GM12878 (cell line): ENCODE measurements around the gene PHYHIPL. TPM values are rescaled to one million over a fixed set of nuclear protein-coding genes. Genes with fewer than 3 reads are reported as not detected.

Source experiments
- ATAC-seq: fragments of 200-7000 bp; cut with Tn5 transposase; 3 replicates; pipeline ENCODE4 v1.9.1; 2020; ENCODE audit warnings: mild to moderate bottlenecking, moderate library complexity
- BruUV-seq: library from RNA; stranded (reverse); fragments of 400-500 nt; replicated peaks from 2 replicates; lab custom pipeline; 2021; lab: Mats Ljungman, UMichigan
- CTCF ChIA-PET: fragments of 300-600 bp; sonication (Branson Sonifier 250); formaldehyde crosslinking; extraction: SDS; loops from one replicate; lab custom pipeline; 2021; ENCODE audit warnings: inconsistent platforms; lab: Yijun Ruan, JAX
- POLR2A ChIA-PET: fragments of 350-600 bp; formaldehyde crosslinking; extraction: SDS; loops from one replicate; lab custom pipeline; 2021; ENCODE audit warnings: inconsistent platforms; lab: Charles Lee
- RAD21 ChIA-PET: fragments of 300-600 bp; sonication (Branson Sonifier 250); formaldehyde crosslinking; loops from one replicate; lab custom pipeline; 2023; ENCODE audit warnings: antibody characterized with exemption; ENCODE audit not compliant: unreplicated experiment; lab: Charles Lee
- SMC1A ChIA-PET: fragments of 300-600 bp; sonication (Branson Sonifier 250); formaldehyde crosslinking; loops from one replicate; lab custom pipeline; 2023; ENCODE audit not compliant: unreplicated experiment, uncharacterized antibody; lab: Charles Lee
- DNase-seq: peaks from one replicate; pipeline ENCODE4 v3.0.0-alpha.2; 2011; ENCODE audit warnings: low read depth, low spot score
- FAIRE-seq: peaks from 3 replicates; lab custom pipeline; 2011; peaks lifted over from hg19 to GRCh38; lab: Jason Lieb, UNC
- H2AFZ ChIP-seq: 2 replicates; pipeline ENCODE4 v1.6.0; 2011; ENCODE audit warnings: low read depth, low read length, control low read depth; ENCODE audit not compliant: control insufficient read depth
- H3K27ac ChIP-seq: 2 replicates; pipeline ENCODE4 v1.5.1; 2011; ENCODE audit warnings: control low read depth; ENCODE audit not compliant: control insufficient read depth, insufficient read depth
- H3K27me3 ChIP-seq, 2 experiments: replicated peaks in 1 of 2; 2 replicates each; pipeline versions ENCODE4 v1.6.0 to v1.6.1; 2011; ENCODE audit warnings: low read length in 1 of 2; ENCODE audit not compliant: control insufficient read depth in 2 of 2, insufficient read depth in 2 of 2
- H3K36me3 ChIP-seq, 2 experiments: 2 replicates each; pipeline ENCODE4 v1.5.1; 2011; ENCODE audit warnings: low read length in 1 of 2; ENCODE audit not compliant: control insufficient read depth in 2 of 2, insufficient read depth in 2 of 2
- H3K4me1 ChIP-seq: 2 replicates; pipeline ENCODE4 v1.6.1; 2011; ENCODE audit warnings: mild to moderate bottlenecking, low read length, moderate library complexity, mixed read lengths; ENCODE audit not compliant: control insufficient read depth, insufficient read depth
- H3K4me2 ChIP-seq: 2 replicates; pipeline ENCODE4 v1.6.0; 2011; ENCODE audit warnings: control low read depth; ENCODE audit not compliant: control insufficient read depth, insufficient read depth
- H3K4me3 ChIP-seq: fragments of 200-600 bp; sonication (generic); 2 replicates; pipeline ENCODE4 v1.5.1; 2016
- H3K79me2 ChIP-seq: 2 replicates; pipeline ENCODE4 v1.6.0; 2011; ENCODE audit warnings: low read length; ENCODE audit not compliant: control insufficient read depth, insufficient read depth
- H3K9ac ChIP-seq: 2 replicates; pipeline ENCODE4 v1.8.0; 2011; ENCODE audit warnings: low read length, control low read depth, mixed read lengths; ENCODE audit not compliant: control insufficient read depth, insufficient read depth
- H3K9me3 ChIP-seq: replicated peaks from 3 replicates; pipeline ENCODE4 v1.5.1; 2011; ENCODE audit warnings: mild to moderate bottlenecking, low read length; ENCODE audit not compliant: control insufficient read depth, insufficient read depth
- H4K20me1 ChIP-seq: 2 replicates; pipeline ENCODE4 v1.6.0; 2011; ENCODE audit not compliant: control insufficient read depth, insufficient read depth
- BCL11A ChIP-seq: IDR thresholded peaks from 2 replicates; pipeline ENCODE4 v1.6.1; 2011; ENCODE audit warnings: low read depth, low read length
- CBFB ChIP-seq: IDR thresholded peaks from 2 replicates; pipeline ENCODE4 v1.6.1; 2016; ENCODE audit warnings: antibody characterized with exemption, low read depth
- HDAC2 ChIP-seq: fragments of 200-600 bp; sonication (generic); IDR thresholded peaks from 2 replicates; pipeline ENCODE4 v1.6.1; 2017
- JUND ChIP-seq: IDR thresholded peaks from 2 replicates; pipeline ENCODE4 v1.6.1; 2012; ENCODE audit warnings: low read depth, mild to moderate bottlenecking, low read length, improper control_type of control experiment, moderate library complexity
- MTA2 ChIP-seq: fragments of 450-650 bp; IDR thresholded peaks from 2 replicates; pipeline ENCODE4 v1.6.1; 2016; ENCODE audit warnings: low read depth, mild to moderate bottlenecking, moderate library complexity
- MYB ChIP-seq: fragments of 150-350 bp; IDR thresholded peaks from 2 replicates; pipeline ENCODE4 v1.6.1; 2014; ENCODE audit warnings: mild to moderate bottlenecking, low read depth, low read length, borderline replicate concordance
- MYC ChIP-seq: IDR thresholded peaks from 2 replicates; pipeline ENCODE4 v1.6.1; 2011; ENCODE audit warnings: mild to moderate bottlenecking, low read length, moderate library complexity, inconsistent platforms; ENCODE audit not compliant: insufficient read depth, insufficient replicate concordance, insufficient read length, severe bottlenecking
- PML ChIP-seq: IDR thresholded peaks from 2 replicates; pipeline ENCODE4 v1.6.1; 2012; ENCODE audit warnings: low read length, inconsistent platforms
- RAD51 ChIP-seq: fragments of 450-650 bp; IDR thresholded peaks from 2 replicates; pipeline ENCODE4 v1.6.1; 2016; ENCODE audit warnings: moderate library complexity, mild to moderate bottlenecking, inconsistent platforms
- RB1 ChIP-seq: fragments of 450-650 bp; formaldehyde crosslinking; IDR thresholded peaks from 2 replicates; pipeline ENCODE4 v1.6.1; 2017; ENCODE audit warnings: mild to moderate bottlenecking, borderline replicate concordance
- RBBP5 ChIP-seq: fragments of 200-600 bp; sonication (generic); conservative IDR thresholded peaks from 2 replicates; pipeline ENCODE4 v1.6.1; 2016
- SMAD5 ChIP-seq: IDR thresholded peaks from 2 replicates; pipeline ENCODE4 v1.6.1; 2016; ENCODE audit warnings: antibody characterized with exemption, low read depth
- SREBF1 ChIP-seq: IDR thresholded peaks from 2 replicates; pipeline ENCODE4 v1.6.1; 2012; ENCODE audit warnings: mild to moderate bottlenecking, low read length
- SUZ12 ChIP-seq: fragments of 200-600 bp; sonication (generic); IDR thresholded peaks from one replicate; pipeline ENCODE4 v1.6.1; 2018; ENCODE audit warnings: antibody characterized with exemption, mild to moderate bottlenecking; ENCODE audit not compliant: unreplicated experiment
- ZNF274 ChIP-seq: IDR thresholded peaks from one replicate; pipeline ENCODE4 v1.8.0; 2011; ENCODE audit not compliant: insufficient read length, insufficient read depth
- WGBS: methylation state at CpG from one replicate; pipeline ENCODE4 v1.1.6; 2016; ENCODE audit warnings: low lambda C conversion rate; ENCODE audit not compliant: insufficient replicate concordance, insufficient coverage; ENCODE audit errors: missing lambda C conversion rate; 5-methylcytosine and 5-hydroxymethylcytosine counted together
- in situ Hi-C: fragments of 300-500 bp; cut with MboI; formaldehyde crosslinking; loops from 9 replicates; pipeline ENCODE4 v1.14.3; 2018; ENCODE audit warnings: mixed read lengths
- intact Hi-C: fragments of 100-400 bp; cut with micrococcal nuclease; formaldehyde crosslinking; loops from one replicate; pipeline ENCODE4 v1.14.2; 2022; ENCODE audit not compliant: unreplicated experiment
- polyA plus RNA-seq, 11 experiments: library from polyadenylated mRNA; depleted of rRNA in 4 of 11; unstranded in 6 of 11; stranded (reverse) in 5 of 11; fragments of >200 nt; fragmentation: Nextera tagmentation in 4 of 11; fragmentation: Illumina TruSeq in 1 of 11; extraction: Ambion mirVana in 4 of 11; extraction: Trizol in 1 of 11; gene quantifications; 1 replicate in 1 of 11; 2 replicates in 10 of 11; pipeline versions ENCODE4 v1.2.1 to v1.2.3, GENCODE V29; 2011 to 2016; ENCODE audit warnings: inconsistent platforms in 2 of 11, missing spikeins in 2 of 11, low read depth in 1 of 11
- total RNA-seq, 4 experiments: library from RNA; depleted of rRNA in 3 of 4; stranded (reverse); fragments of >200 nt in 3 of 4; fragmentation: Illumina TruSeq in 1 of 4; extraction: Trizol in 1 of 4; gene quantifications; 2 replicates each; pipeline versions ENCODE4 v1.2.1 to v1.2.3, GENCODE V29; 2013 to 2021
- TF ChIP-seq, protein P1 (sequence below): IDR thresholded peaks from 2 replicates; pipeline ENCODE4 v1.6.1; 2012; ENCODE audit warnings: mild to moderate bottlenecking, low read depth, low read length
- TF ChIP-seq, protein P2 (sequence below): IDR thresholded peaks from 2 replicates; pipeline ENCODE4 v1.6.1; 2012; ENCODE audit warnings: low read depth, low read length, improper control_type of control experiment
- TF ChIP-seq, protein P3 (sequence below): fragments of 450-650 bp; IDR thresholded peaks from 2 replicates; pipeline ENCODE4 v1.6.1; 2016; ENCODE audit warnings: mild to moderate bottlenecking
- TF ChIP-seq, protein P4 (sequence below): fragments of 450-650 bp; IDR thresholded peaks from 2 replicates; pipeline ENCODE4 v1.6.1; 2017; ENCODE audit warnings: low read depth, mild to moderate bottlenecking, moderate library complexity

PHYHIPL gene
- total and polyA plus RNA-seq, 10 of the 15 experiments (the other 5 are each of a cell fraction or from before 2014, with no cell fraction given), result 0.06 to 0.40 (median 0.18) TPM; not detected in 2

DNA sequence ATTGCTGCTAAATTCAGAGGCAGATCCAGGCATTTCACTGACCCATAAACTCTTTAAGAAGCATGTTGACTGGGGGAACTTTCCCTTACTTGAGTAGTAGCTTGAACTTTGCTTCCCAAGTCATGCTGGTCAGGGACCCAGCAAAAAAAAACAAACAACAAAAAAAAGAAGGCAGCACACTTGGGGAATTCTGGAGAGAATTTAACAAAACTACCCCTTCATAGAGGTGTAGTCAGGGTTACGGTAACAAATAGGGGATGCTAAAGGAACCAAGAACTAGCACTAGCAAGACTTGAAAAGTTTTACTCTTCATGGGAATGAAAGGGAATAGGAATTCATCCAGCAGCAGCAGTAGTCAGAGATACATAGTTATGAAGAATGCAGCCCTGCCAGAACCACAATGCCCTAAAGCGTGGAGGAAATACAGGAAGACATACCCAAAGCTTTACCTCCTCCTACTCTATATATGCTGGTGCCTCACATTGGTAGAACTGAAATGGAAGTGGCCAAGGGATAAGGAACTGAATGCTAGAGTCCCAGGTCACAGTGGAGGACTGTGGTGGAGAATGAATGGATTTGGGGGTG lies 67.3 kb downstream of the PHYHIPL start:
- Histone ChIP-seq H3K4me1 (no peaks in the 10 kb centered on the region), H3K27me3 (no peaks in the 10 kb centered on the region), H3K36me3 (no peaks in the 10 kb centered on the region), H3K27ac (no peak overlapping the region), H3K9me3 (no peaks in the 10 kb centered on the region), H3K79me2 (no peaks in the 10 kb centered on the region), H4K20me1 (no peaks in the 10 kb centered on the region), H2AFZ (no peak overlapping the region), H3K9ac (no peak overlapping the region), H3K4me2 (no peak overlapping the region), H3K4me3 (no peak overlapping the region)
- no TSS peak for BruUV-seq
- DNase-seq, result no peak
- intact Hi-C loops, result loop anchor here (5.0 to 10.0 kb wide), 2 partner anchors 221 to 339 kb away; no protein-coding TSS in a partner anchor
- SMC1A ChIA-PET, result interaction anchor here (0.7 to 1.0 kb wide), 2 partner anchors 47 to 286 kb away, joined by 3 read pairs; no protein-coding TSS in a partner anchor
- CTCF ChIA-PET, result interaction anchor here (0.6 to 1.1 kb wide), 2 partner anchors 83 to 292 kb away, joined by 3 to 4 read pairs; no protein-coding TSS in a partner anchor
- 47% methylated on average over 2 of the region's 2 CpGs for WGBS
- RAD21 ChIA-PET, result interaction anchor here (0.6 kb wide), 1 partner anchor 788 kb away, joined by 3 read pairs; no protein-coding TSS in a partner anchor
- ATAC-seq, result no peak
- POLR2A ChIA-PET, result no interaction called here
- FAIRE-seq, result no peak
- in situ Hi-C loops, result loop anchor here (5.0 kb wide), 1 partner anchor 291 kb away; no protein-coding TSS in a partner anchor
- TF ChIP-seq RBBP5 (no peak), SMAD5 (no peak), MYB (no peak), CBFB (no peak), MYC (no peak), ZNF274 (no peak), SREBF1 (no peak), RB1 (no peak), RAD51 (no peak), JUND (no peak), HDAC2 (no peak), SUZ12 (no peak), PML (no peak), BCL11A (no peak), MTA2 (no peak)
- TF ChIP-seq, protein P1, sequence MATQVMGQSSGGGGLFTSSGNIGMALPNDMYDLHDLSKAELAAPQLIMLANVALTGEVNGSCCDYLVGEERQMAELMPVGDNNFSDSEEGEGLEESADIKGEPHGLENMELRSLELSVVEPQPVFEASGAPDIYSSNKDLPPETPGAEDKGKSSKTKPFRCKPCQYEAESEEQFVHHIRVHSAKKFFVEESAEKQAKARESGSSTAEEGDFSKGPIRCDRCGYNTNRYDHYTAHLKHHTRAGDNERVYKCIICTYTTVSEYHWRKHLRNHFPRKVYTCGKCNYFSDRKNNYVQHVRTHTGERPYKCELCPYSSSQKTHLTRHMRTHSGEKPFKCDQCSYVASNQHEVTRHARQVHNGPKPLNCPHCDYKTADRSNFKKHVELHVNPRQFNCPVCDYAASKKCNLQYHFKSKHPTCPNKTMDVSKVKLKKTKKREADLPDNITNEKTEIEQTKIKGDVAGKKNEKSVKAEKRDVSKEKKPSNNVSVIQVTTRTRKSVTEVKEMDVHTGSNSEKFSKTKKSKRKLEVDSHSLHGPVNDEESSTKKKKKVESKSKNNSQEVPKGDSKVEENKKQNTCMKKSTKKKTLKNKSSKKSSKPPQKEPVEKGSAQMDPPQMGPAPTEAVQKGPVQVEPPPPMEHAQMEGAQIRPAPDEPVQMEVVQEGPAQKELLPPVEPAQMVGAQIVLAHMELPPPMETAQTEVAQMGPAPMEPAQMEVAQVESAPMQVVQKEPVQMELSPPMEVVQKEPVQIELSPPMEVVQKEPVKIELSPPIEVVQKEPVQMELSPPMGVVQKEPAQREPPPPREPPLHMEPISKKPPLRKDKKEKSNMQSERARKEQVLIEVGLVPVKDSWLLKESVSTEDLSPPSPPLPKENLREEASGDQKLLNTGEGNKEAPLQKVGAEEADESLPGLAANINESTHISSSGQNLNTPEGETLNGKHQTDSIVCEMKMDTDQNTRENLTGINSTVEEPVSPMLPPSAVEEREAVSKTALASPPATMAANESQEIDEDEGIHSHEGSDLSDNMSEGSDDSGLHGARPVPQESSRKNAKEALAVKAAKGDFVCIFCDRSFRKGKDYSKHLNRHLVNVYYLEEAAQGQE, result no peak
- TF ChIP-seq, protein P2, sequence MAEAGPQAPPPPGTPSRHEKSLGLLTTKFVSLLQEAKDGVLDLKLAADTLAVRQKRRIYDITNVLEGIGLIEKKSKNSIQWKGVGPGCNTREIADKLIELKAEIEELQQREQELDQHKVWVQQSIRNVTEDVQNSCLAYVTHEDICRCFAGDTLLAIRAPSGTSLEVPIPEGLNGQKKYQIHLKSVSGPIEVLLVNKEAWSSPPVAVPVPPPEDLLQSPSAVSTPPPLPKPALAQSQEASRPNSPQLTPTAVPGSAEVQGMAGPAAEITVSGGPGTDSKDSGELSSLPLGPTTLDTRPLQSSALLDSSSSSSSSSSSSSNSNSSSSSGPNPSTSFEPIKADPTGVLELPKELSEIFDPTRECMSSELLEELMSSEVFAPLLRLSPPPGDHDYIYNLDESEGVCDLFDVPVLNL, result no peak
- TF ChIP-seq, protein P3, sequence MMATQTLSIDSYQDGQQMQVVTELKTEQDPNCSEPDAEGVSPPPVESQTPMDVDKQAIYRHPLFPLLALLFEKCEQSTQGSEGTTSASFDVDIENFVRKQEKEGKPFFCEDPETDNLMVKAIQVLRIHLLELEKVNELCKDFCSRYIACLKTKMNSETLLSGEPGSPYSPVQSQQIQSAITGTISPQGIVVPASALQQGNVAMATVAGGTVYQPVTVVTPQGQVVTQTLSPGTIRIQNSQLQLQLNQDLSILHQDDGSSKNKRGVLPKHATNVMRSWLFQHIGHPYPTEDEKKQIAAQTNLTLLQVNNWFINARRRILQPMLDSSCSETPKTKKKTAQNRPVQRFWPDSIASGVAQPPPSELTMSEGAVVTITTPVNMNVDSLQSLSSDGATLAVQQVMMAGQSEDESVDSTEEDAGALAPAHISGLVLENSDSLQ, result no peak
- TF ChIP-seq, protein P4, sequence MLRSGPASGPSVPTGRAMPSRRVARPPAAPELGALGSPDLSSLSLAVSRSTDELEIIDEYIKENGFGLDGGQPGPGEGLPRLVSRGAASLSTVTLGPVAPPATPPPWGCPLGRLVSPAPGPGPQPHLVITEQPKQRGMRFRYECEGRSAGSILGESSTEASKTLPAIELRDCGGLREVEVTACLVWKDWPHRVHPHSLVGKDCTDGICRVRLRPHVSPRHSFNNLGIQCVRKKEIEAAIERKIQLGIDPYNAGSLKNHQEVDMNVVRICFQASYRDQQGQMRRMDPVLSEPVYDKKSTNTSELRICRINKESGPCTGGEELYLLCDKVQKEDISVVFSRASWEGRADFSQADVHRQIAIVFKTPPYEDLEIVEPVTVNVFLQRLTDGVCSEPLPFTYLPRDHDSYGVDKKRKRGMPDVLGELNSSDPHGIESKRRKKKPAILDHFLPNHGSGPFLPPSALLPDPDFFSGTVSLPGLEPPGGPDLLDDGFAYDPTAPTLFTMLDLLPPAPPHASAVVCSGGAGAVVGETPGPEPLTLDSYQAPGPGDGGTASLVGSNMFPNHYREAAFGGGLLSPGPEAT, result no peak
